Natural killer cell (primary cell): Measurements from ENCODE around the gene RAC2. TPM values are rescaled to one million over a fixed set of nuclear protein-coding genes. Genes with fewer than 3 reads are reported as not detected.

Experiments used
- ATAC-seq, 3 donors: fragments of 150-1000 bp in 2 of 3; fragments of 200-7000 bp in 1 of 3; cut with Tn5 transposase; 1 replicate in 1 of 3; 2 replicates in 2 of 3; pipeline ENCODE4 v1.10.0; 2021; ENCODE audit warnings: mild to moderate bottlenecking in 2 of 3, moderate library complexity in 2 of 3
- DNase-seq, 2 donors: peaks; one replicate each; pipeline versions ENCODE4 v3.0.0 to v3.0.0-alpha.2; 2013 to 2021; ENCODE audit warnings: mixed read lengths in 1 of 2
- H3K27ac ChIP-seq: one replicate; pipeline ENCODE4 v1.5.1; 2013; ENCODE audit warnings: mild to moderate bottlenecking, low read length
- H3K27me3 ChIP-seq: one replicate; pipeline ENCODE4 v1.6.1; 2013; ENCODE audit warnings: low read length; ENCODE audit not compliant: control insufficient read depth, insufficient read depth
- H3K36me3 ChIP-seq: one replicate; pipeline ENCODE4 v1.6.1; 2013; ENCODE audit warnings: low read length; ENCODE audit not compliant: control insufficient read depth, insufficient read depth
- H3K4me1 ChIP-seq: one replicate; pipeline ENCODE4 v1.6.1; 2013; ENCODE audit warnings: low read length; ENCODE audit not compliant: control insufficient read depth, insufficient read depth
- H3K4me3 ChIP-seq: one replicate; pipeline ENCODE4 v1.5.1; 2013; ENCODE audit warnings: low read length
- H3K9me3 ChIP-seq: one replicate; pipeline ENCODE4 v1.6.1; 2013; ENCODE audit warnings: low read length; ENCODE audit not compliant: control insufficient read depth, insufficient read depth
- H3K27ac Mint-ChIP-seq, 2 donors: one replicate each; pipeline ENCODE4 v1.8.0; 2022; ENCODE audit warnings: mild to moderate bottlenecking in 2 of 2, mixed read lengths in 2 of 2, moderate library complexity in 1 of 2
- H3K27me3 Mint-ChIP-seq, 2 donors: one replicate each; pipeline ENCODE4 v1.8.0; 2022; ENCODE audit warnings: low read depth in 2 of 2, mixed read lengths in 2 of 2
- H3K36me3 Mint-ChIP-seq: one replicate; pipeline ENCODE4 v1.8.0; 2022; ENCODE audit warnings: mixed read lengths
- H3K4me1 Mint-ChIP-seq, 2 donors: one replicate each; pipeline ENCODE4 v1.8.0; 2022; ENCODE audit warnings: mixed read lengths in 2 of 2
- H3K4me3 Mint-ChIP-seq: one replicate; pipeline ENCODE4 v1.8.0; 2022; ENCODE audit warnings: mild to moderate bottlenecking, moderate library complexity, mixed read lengths
- H3K9me3 Mint-ChIP-seq, 2 donors: one replicate each; pipeline ENCODE4 v1.8.0; 2022; ENCODE audit warnings: mixed read lengths in 2 of 2
- WGBS: methylation state at CpG from one replicate; pipeline ENCODE4 v1.1.7; 2013; ENCODE audit warnings: missing lambda C conversion rate; ENCODE audit not compliant: insufficient coverage; 5-methylcytosine and 5-hydroxymethylcytosine counted together
- intact Hi-C: fragments of 100-400 bp; cut with micrococcal nuclease; formaldehyde crosslinking; loops from one replicate; pipeline ENCODE4 v1.14.2; 2022
- total RNA-seq, 4 donors: library from RNA; stranded (reverse); fragments of 120-200 nt in 1 of 4; gene quantifications; one replicate each; pipeline versions ENCODE4 v1.2.3 to v1.2.4, GENCODE V29; 2013 to 2022
- TF ChIP-seq, protein P1 (sequence below): fragments of 200-600 bp; IDR thresholded peaks from one replicate; pipeline ENCODE4 v1.8.0; 2022; ENCODE audit warnings: antibody characterized with exemption

The RAC2 gene
- total RNA-seq, 3 donors from 2014 or later (not counting 1 experiment from before 2014, with no cell fraction given): 647 to 744 (median 741) TPM

DNA sequence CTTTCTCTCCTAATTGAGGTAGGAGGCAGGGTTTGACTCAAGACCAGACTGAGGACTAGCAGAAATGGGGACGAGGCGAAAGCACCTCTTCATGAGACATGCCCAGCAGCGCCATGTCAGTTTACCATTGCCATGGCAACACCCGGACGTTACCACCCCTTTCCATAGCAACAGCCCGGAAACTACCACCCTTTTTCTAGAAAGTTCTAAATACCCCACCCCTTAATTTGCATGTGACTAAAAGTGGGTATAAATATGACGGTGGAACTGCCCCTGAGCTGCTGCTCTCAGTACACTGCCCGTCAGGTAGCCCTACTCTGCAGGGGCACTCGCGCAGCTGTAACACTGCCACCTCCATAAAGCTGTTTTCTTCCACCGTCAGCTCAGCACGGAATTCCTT lies 5.9 kb upstream of the RAC2 start:
- Mint-ChIP-seq H3K27me3 (peaks cover 0 to 3% of the 10 kb centered on the region in 2 donors), H3K27ac (no peak overlapping the region), H3K9me3 (no peaks in the 10 kb centered on the region), H3K36me3 (no peaks in the 10 kb centered on the region), H3K4me1 (peaks cover 3 to 4% of the 10 kb centered on the region in 2 donors), H3K4me3 (no peak overlapping the region)
- WGBS: 95% methylated on average over 10 of the region's 12 CpGs
- H3K27ac ChIP-seq: no peak overlapping the region
- peaks cover 7% of the 10 kb centered on the region for H3K4me1 ChIP-seq
- no peak for DNase-seq
- intact Hi-C loops: no loop called here
- H3K4me3 ChIP-seq: no peak overlapping the region
- no peaks in the 10 kb centered on the region for H3K27me3 ChIP-seq
- no peak for ATAC-seq
- TF ChIP-seq, protein P1, sequence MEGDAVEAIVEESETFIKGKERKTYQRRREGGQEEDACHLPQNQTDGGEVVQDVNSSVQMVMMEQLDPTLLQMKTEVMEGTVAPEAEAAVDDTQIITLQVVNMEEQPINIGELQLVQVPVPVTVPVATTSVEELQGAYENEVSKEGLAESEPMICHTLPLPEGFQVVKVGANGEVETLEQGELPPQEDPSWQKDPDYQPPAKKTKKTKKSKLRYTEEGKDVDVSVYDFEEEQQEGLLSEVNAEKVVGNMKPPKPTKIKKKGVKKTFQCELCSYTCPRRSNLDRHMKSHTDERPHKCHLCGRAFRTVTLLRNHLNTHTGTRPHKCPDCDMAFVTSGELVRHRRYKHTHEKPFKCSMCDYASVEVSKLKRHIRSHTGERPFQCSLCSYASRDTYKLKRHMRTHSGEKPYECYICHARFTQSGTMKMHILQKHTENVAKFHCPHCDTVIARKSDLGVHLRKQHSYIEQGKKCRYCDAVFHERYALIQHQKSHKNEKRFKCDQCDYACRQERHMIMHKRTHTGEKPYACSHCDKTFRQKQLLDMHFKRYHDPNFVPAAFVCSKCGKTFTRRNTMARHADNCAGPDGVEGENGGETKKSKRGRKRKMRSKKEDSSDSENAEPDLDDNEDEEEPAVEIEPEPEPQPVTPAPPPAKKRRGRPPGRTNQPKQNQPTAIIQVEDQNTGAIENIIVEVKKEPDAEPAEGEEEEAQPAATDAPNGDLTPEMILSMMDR: no peak
- H3K36me3 ChIP-seq: no peaks in the 10 kb centered on the region
- H3K9me3 ChIP-seq: no peaks in the 10 kb centered on the region

- TF ChIP-seq, protein P1: no peak
- Mint-ChIP-seq H3K4me3 (no peak overlapping the region), H3K27me3 (no peaks in the 10 kb centered on the region), H3K36me3 (no peaks in the 10 kb centered on the region), H3K27ac (no peak overlapping the region), H3K9me3 (no peaks in the 10 kb centered on the region), H3K4me1 (peaks cover 15 to 22% of the 10 kb centered on the region in 2 donors)
- H3K27me3 ChIP-seq: no peaks in the 10 kb centered on the region
- DNase-seq (no peak), ATAC-seq (no peak)
- H3K4me3 ChIP-seq: no peak overlapping the region
- no peak overlapping the region for H3K27ac ChIP-seq
- peaks cover 17% of the 10 kb centered on the region for H3K4me1 ChIP-seq
- intact Hi-C loops: no loop called here
- WGBS: 72% methylated on average over 6 of the region's 6 CpGs
- no peaks in the 10 kb centered on the region for H3K9me3 ChIP-seq
- H3K36me3 ChIP-seq: no peaks in the 10 kb centered on the region
Observed at GRCh38 chr22:37248251-37248650, 4.2 kb upstream of the RAC2 start.

DNA sequence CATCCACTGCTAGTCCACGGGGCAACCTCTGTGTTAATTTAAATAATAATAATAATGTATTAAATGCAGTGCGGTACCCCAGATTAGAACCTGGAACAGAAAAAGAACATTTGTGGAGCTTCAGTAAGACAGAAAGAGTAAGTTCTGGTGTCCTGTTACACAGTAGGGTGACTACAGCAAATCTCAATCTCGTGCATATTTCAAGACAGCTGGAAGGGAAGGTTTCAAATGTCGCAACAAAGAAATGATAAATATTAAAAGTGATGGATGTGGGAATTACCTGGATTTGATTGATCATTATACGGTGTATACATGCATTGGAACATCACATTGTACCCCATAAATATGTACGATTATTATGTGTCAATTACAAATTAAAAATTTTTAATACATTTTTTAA lies 1.7 kb upstream of the RAC2 start:
- Histone ChIP-seq H3K27me3 (no peaks in the 10 kb centered on the region), H3K4me1 (peaks cover 40% of the 10 kb centered on the region), H3K4me3 (no peak overlapping the region), H3K36me3 (peaks cover 12% of the 10 kb centered on the region), H3K9me3 (no peaks in the 10 kb centered on the region), H3K27ac (peak overlapping the region; percentile 82)
- Mint-ChIP-seq H3K4me3 (peak overlapping the region; percentile 91), H3K9me3 (no peaks in the 10 kb centered on the region), H3K36me3 (no peaks in the 10 kb centered on the region), H3K4me1 (peaks cover 35 to 45% of the 10 kb centered on the region in 2 donors), H3K27ac (peak overlapping the region; percentile 93 to 98), H3K27me3 (no peaks in the 10 kb centered on the region)
- DNase-seq (no peak), ATAC-seq (no peak)
- intact Hi-C loops: no loop called here
- TF ChIP-seq, protein P1: no peak
- WGBS: 80% methylated on average over 3 of the region's 6 CpGs
